Measurements from ENCODE around the gene C22orf23. TPM values are rescaled to one million over a fixed set of nuclear protein-coding genes. Genes with fewer than 3 reads are reported as not detected.

The C22orf23 gene
- total and polyA plus RNA-seq, 2 of the 13 experiments (the other 11 are each of a cell fraction or from before 2014, with no cell fraction given): 0.21 to 0.24 TPM

DNA sequence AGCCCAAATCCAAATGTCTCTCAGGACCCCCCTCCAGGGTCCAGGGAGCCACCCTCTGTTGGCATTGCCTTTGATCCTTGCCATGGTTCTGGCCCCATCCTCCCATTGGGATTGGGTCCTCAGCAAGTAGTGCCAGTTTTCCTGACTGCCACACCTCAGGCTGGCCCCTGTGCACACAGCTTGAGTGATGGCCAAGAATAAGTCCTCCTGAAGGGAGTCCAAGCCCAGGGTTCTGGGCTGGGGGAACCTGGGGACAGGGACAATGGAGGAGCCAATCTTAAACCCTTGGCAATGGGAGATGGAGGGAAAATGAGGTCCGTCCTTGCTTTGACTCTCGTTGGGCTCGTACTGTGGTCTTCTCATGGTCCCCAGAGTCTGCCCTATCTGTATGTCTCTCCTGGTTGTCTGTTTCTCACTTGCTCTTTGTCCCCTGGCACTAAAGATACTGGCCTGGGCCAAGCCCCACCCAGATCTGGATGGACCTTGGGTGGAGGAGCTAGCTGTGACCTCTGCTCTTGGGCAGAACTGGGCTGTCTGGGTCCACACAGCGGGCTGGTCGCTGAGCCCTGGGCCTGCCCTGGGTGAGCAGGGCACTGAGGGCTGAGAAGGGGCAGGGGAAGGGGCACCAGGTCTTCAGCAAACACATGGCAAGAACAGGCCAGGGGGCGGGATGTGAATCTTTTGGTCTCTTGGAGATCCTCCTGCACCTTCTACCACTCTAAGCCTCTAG lies 28.0 kb upstream of the C22orf23 start (continued):
- TF ChIP-seq, protein P1, sequence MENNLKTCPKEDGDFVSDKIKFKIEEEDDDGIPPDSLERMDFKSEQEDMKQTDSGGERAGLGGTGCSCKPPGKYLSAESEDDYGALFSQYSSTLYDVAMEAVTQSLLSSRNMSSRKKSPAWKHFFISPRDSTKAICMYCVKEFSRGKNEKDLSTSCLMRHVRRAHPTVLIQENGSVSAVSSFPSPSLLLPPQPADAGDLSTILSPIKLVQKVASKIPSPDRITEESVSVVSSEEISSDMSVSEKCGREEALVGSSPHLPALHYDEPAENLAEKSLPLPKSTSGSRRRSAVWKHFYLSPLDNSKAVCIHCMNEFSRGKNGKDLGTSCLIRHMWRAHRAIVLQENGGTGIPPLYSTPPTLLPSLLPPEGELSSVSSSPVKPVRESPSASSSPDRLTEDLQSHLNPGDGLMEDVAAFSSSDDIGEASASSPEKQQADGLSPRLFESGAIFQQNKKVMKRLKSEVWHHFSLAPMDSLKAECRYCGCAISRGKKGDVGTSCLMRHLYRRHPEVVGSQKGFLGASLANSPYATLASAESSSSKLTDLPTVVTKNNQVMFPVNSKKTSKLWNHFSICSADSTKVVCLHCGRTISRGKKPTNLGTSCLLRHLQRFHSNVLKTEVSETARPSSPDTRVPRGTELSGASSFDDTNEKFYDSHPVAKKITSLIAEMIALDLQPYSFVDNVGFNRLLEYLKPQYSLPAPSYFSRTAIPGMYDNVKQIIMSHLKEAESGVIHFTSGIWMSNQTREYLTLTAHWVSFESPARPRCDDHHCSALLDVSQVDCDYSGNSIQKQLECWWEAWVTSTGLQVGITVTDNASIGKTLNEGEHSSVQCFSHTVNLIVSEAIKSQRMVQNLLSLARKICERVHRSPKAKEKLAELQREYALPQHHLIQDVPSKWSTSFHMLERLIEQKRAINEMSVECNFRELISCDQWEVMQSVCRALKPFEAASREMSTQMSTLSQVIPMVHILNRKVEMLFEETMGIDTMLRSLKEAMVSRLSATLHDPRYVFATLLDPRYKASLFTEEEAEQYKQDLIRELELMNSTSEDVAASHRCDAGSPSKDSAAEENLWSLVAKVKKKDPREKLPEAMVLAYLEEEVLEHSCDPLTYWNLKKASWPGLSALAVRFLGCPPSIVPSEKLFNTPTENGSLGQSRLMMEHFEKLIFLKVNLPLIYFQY (CRISPR knock-in tag; IDR thresholded peaks at IDR 0.05; ENCODE audit: borderline replicate concordance): peak; percentile 71; the same call in 1 of the 2 replicates
- TF ChIP-seq MED1 (CRISPR knock-in tag; IDR thresholded peaks at IDR 0.05): 0 out of 2 replicates have a peak, but pooled peaks have one; percentile 28
- no peak for TF ChIP-seq FOXK1 (CRISPR knock-in tag; IDR thresholded peaks at IDR 0.05; ENCODE audit: borderline replicate concordance, low read depth)
- no peak for TF ChIP-seq LCORL (IDR thresholded peaks at IDR 0.05)
- TF ChIP-seq LCORL (CRISPR knock-in tag; IDR thresholded peaks at IDR 0.05): peak; percentile 63; the same call in 1 of the 2 replicates
- TF ChIP-seq NCOR1 (IDR thresholded peaks at IDR 0.05; ENCODE audit: borderline replicate concordance, low read length): no peak
- peak; percentile 32; the same call in 1 of the 2 replicates for TF ChIP-seq MTA1 (CRISPR knock-in tag; IDR thresholded peaks at IDR 0.05; ENCODE audit: borderline replicate concordance)
- TF ChIP-seq HOXA3 (CRISPR knock-in tag; IDR thresholded peaks at IDR 0.05): peak; percentile 41
- 0 out of 2 replicates have a peak, but pooled peaks have one; percentile 39 for TF ChIP-seq ZBTB7B (CRISPR knock-in tag; IDR thresholded peaks at IDR 0.05)
- no peak for TF ChIP-seq U2AF1 (optimal IDR thresholded peaks at IDR 0.05; ENCODE audit: low read depth, low read length)
- TF ChIP-seq, protein P2, sequence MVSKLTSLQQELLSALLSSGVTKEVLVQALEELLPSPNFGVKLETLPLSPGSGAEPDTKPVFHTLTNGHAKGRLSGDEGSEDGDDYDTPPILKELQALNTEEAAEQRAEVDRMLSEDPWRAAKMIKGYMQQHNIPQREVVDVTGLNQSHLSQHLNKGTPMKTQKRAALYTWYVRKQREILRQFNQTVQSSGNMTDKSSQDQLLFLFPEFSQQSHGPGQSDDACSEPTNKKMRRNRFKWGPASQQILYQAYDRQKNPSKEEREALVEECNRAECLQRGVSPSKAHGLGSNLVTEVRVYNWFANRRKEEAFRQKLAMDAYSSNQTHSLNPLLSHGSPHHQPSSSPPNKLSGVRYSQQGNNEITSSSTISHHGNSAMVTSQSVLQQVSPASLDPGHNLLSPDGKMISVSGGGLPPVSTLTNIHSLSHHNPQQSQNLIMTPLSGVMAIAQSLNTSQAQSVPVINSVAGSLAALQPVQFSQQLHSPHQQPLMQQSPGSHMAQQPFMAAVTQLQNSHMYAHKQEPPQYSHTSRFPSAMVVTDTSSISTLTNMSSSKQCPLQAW (CRISPR knock-in tag; IDR thresholded peaks at IDR 0.05): peak; percentile 44; the same call in 1 of the 2 replicates
- TF ChIP-seq, protein P3, sequence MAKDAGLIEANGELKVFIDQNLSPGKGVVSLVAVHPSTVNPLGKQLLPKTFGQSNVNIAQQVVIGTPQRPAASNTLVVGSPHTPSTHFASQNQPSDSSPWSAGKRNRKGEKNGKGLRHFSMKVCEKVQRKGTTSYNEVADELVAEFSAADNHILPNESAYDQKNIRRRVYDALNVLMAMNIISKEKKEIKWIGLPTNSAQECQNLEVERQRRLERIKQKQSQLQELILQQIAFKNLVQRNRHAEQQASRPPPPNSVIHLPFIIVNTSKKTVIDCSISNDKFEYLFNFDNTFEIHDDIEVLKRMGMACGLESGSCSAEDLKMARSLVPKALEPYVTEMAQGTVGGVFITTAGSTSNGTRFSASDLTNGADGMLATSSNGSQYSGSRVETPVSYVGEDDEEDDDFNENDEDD (CRISPR knock-in tag; IDR thresholded peaks at IDR 0.05; ENCODE audit: borderline replicate concordance): no peak
- peak; percentile 36; the same call in 1 of the 2 replicates for TF ChIP-seq ZFX (CRISPR knock-in tag; IDR thresholded peaks at IDR 0.05; ENCODE audit: low read depth)
- TF ChIP-seq, protein P4, sequence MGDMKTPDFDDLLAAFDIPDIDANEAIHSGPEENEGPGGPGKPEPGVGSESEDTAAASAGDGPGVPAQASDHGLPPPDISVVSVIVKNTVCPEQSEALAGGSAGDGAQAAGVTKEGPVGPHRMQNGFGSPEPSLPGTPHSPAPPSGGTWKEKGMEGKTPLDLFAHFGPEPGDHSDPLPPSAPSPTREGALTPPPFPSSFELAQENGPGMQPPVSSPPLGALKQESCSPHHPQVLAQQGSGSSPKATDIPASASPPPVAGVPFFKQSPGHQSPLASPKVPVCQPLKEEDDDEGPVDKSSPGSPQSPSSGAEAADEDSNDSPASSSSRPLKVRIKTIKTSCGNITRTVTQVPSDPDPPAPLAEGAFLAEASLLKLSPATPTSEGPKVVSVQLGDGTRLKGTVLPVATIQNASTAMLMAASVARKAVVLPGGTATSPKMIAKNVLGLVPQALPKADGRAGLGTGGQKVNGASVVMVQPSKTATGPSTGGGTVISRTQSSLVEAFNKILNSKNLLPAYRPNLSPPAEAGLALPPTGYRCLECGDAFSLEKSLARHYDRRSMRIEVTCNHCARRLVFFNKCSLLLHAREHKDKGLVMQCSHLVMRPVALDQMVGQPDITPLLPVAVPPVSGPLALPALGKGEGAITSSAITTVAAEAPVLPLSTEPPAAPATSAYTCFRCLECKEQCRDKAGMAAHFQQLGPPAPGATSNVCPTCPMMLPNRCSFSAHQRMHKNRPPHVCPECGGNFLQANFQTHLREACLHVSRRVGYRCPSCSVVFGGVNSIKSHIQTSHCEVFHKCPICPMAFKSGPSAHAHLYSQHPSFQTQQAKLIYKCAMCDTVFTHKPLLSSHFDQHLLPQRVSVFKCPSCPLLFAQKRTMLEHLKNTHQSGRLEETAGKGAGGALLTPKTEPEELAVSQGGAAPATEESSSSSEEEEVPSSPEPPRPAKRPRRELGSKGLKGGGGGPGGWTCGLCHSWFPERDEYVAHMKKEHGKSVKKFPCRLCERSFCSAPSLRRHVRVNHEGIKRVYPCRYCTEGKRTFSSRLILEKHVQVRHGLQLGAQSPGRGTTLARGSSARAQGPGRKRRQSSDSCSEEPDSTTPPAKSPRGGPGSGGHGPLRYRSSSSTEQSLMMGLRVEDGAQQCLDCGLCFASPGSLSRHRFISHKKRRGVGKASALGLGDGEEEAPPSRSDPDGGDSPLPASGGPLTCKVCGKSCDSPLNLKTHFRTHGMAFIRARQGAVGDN (CRISPR knock-in tag; IDR thresholded peaks at IDR 0.05): peak; percentile 74
- TF ChIP-seq ZMYM3 (CRISPR knock-in tag; IDR thresholded peaks at IDR 0.05): peak; percentile 57; the same call in 1 of the 2 replicates
- TF ChIP-seq, protein P5, sequence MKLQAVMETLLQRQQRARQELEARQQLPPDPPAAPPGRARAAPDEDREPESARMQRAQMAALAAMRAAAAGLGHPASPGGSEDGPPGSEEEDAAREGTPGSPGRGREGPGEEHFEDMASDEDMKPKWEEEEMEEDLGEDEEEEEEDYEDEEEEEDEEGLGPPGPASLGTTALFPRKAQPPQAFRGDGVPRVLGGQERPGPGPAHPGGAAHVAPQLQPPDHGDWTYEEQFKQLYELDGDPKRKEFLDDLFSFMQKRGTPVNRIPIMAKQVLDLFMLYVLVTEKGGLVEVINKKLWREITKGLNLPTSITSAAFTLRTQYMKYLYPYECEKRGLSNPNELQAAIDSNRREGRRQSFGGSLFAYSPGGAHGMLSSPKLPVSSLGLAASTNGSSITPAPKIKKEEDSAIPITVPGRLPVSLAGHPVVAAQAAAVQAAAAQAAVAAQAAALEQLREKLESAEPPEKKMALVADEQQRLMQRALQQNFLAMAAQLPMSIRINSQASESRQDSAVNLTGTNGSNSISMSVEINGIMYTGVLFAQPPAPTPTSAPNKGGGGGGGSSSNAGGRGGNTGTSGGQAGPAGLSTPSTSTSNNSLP (IDR thresholded peaks at IDR 0.05; ENCODE audit: low read depth, low read length): no peak

All from HepG2 (cell line).